Measurements from ENCODE around the gene NFKBIB. TPM values are rescaled to one million over a fixed set of nuclear protein-coding genes. Genes with fewer than 3 reads are reported as not detected.
"Not testable (repeated sequence)": the region's sequence is repeated elsewhere in the genome, so short reads cannot be mapped to it uniquely, and the experiment has no call there.

Gene NFKBIB
- total RNA-seq, 1 experiment from 2014 or later, result 45.4 TPM

DNA sequence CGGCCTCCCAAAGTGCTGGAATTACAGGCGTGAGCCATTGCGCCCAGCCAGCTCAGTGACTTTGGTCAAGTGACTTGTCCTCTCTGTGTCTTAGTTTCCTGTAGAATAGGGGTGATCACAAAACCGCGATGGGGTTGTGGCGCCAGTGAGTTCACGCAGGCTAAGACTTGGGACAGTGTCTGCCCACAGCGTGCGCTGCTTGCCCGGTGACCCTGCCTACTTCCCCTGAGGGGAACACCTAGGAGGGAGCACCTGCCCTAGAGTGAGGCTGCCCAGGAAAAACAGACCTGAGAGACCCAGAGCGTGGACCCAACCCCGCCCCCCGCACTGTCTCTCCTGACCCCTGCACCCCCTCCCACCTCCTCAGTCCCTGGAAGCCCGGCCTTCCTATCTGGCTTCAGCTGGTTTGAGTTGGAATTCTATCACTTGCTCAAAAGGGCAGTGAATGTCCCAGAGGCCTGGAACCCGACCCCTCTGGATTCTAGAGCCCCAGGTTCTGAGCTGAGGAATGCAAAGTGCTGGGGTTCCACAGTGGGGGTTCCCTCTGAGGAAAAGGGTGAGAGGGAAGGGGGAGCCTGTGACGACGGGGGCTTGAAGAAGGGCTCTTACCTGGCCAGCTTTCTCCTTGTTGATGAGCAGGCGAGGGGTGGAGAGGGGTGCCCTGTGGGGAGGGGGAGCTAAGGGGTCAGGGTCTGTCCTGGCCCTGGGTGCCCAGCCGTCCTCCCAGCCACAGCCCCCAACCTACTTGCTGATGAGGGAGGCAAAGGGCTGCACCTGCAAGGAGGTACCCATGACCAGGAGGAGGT is 19.5 kb upstream of the NFKBIB start:
- ChIA-PET CTCF (interaction anchor here (0.6 to 0.7 kb wide), 2 partner anchors 227 to 455 kb away, joined by 3 read pairs; no protein-coding TSS in a partner anchor), POLR2A (no interaction called here)
- no peak for DNase-seq (ENCODE audit: unreplicated experiment)

DNA sequence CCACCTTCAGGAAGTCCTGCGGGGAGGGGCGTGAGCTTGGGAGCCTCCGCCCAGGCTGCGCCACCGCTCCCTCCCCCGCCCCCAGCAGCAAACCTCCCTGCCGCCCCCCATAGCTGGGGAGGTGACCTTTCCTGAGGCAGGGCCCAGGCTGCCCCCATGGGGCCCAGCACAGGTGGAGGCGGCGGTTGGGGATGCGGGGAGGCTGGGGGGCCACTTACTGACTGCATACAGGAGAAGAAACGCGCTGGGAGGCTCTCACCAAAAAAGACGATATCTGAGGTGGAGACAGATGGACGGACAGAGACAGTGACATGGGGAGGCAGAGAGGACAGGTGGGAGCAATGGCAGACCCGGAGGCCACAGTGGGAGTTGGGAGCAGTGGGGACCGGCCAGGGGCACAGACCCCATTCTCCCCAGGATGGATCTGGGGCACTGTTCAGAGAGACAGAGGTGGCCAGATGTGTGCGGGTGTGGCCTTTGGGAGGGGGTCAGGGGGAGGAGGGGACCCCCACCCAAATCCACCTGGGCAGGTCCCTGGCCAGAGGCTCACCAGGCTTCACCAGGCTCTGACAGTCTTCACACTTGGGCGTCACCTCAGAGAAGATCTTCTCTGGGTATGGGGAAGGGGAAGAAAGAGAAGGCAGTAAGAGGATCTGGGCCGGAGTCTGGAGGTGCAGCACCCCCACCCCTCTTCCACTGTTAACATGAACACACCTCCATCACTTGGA is 18.7 kb upstream of the NFKBIB start:
- Mint-ChIP-seq H3K27me3 (ENCODE audit: insufficient read depth, unreplicated experiment) (no peaks in the 10 kb centered on the region), H3K4me3 (ENCODE audit: unreplicated experiment) (no peak overlapping the region), H3K36me3 (ENCODE audit: insufficient read depth, unreplicated experiment) (peaks cover 17% of the 10 kb centered on the region), H3K27ac (ENCODE audit: low read depth, unreplicated experiment) (no peak overlapping the region), H3K9me3 (ENCODE audit: unreplicated experiment) (no peaks in the 10 kb centered on the region), H3K4me1 (ENCODE audit: insufficient read depth, unreplicated experiment) (peaks cover 9% of the 10 kb centered on the region)
- ChIA-PET CTCF (interaction anchor here (0.6 to 1.4 kb wide), 4 partner anchors 20 to 456 kb away, joined by 3 to 6 read pairs (median 4); no protein-coding TSS in a partner anchor), POLR2A (no interaction called here)
- no peak for DNase-seq (ENCODE audit: unreplicated experiment)
- intact Hi-C loops (cut with micrococcal nuclease), result no loop called here
- TF ChIP-seq, protein P1, sequence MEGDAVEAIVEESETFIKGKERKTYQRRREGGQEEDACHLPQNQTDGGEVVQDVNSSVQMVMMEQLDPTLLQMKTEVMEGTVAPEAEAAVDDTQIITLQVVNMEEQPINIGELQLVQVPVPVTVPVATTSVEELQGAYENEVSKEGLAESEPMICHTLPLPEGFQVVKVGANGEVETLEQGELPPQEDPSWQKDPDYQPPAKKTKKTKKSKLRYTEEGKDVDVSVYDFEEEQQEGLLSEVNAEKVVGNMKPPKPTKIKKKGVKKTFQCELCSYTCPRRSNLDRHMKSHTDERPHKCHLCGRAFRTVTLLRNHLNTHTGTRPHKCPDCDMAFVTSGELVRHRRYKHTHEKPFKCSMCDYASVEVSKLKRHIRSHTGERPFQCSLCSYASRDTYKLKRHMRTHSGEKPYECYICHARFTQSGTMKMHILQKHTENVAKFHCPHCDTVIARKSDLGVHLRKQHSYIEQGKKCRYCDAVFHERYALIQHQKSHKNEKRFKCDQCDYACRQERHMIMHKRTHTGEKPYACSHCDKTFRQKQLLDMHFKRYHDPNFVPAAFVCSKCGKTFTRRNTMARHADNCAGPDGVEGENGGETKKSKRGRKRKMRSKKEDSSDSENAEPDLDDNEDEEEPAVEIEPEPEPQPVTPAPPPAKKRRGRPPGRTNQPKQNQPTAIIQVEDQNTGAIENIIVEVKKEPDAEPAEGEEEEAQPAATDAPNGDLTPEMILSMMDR (IDR thresholded peaks at IDR 0.05; ENCODE audit: unreplicated experiment), result no peak
- no TSS peak for BruUV-seq (replicated peaks)

More for the DNA sequence above, 19.5 kb upstream of the NFKBIB start:
- H3K36me3 Mint-ChIP-seq (ENCODE audit: insufficient read depth, unreplicated experiment), result peaks cover 12% of the 10 kb centered on the region
- intact Hi-C loops (cut with micrococcal nuclease), result no loop called here
- no peak overlapping the region for H3K27ac Mint-ChIP-seq (ENCODE audit: low read depth, unreplicated experiment)
- H3K4me3 Mint-ChIP-seq (ENCODE audit: unreplicated experiment), result no peak overlapping the region
- no TSS peak for BruUV-seq (replicated peaks)
- no peaks in the 10 kb centered on the region for H3K9me3 Mint-ChIP-seq (ENCODE audit: unreplicated experiment)
- H3K27me3 Mint-ChIP-seq (ENCODE audit: insufficient read depth, unreplicated experiment), result no peaks in the 10 kb centered on the region
- H3K4me1 Mint-ChIP-seq (ENCODE audit: insufficient read depth, unreplicated experiment), result peaks cover 9% of the 10 kb centered on the region
- TF ChIP-seq, protein P1 (IDR thresholded peaks at IDR 0.05; ENCODE audit: unreplicated experiment), result no peak

DNA sequence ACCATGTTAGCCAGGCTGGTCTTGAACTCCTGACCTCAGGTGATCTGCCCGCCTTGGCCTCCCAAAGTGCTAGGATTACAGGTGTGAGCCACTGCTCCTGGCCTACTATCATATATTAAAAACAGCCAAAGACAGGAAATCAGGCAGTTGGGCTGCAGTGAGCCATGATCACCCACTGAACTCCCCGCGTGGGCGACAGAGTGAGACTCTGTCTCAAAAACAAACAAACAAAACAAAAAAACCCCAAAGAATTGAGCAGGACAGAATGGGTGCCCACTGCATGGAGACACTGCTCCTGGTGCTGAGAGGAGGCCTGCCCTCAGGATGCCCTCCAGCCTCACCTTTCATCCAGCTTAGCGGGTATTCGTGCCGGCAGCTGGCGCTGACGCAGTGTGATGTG is 16.5 kb upstream of the NFKBIB start:
- peaks cover 33% of the 10 kb centered on the region for H3K36me3 Mint-ChIP-seq (ENCODE audit: insufficient read depth, unreplicated experiment)
- TF ChIP-seq, protein P1 (IDR thresholded peaks at IDR 0.05; ENCODE audit: unreplicated experiment), result no peak
- H3K27ac Mint-ChIP-seq (ENCODE audit: low read depth, unreplicated experiment), result no peak overlapping the region
- BruUV-seq (replicated peaks), result no TSS peak
- intact Hi-C loops (cut with micrococcal nuclease), result no loop called here
- ChIA-PET POLR2A (no interaction called here), CTCF (interaction anchor here (0.6 to 1.4 kb wide), 4 partner anchors 46 to 668 kb away, joined by 3 to 5 read pairs (median 4); no protein-coding TSS in a partner anchor)
- H3K4me3 Mint-ChIP-seq (ENCODE audit: unreplicated experiment), result no peak overlapping the region
- no peaks in the 10 kb centered on the region for H3K9me3 Mint-ChIP-seq (ENCODE audit: unreplicated experiment)
- H3K27me3 Mint-ChIP-seq (ENCODE audit: insufficient read depth, unreplicated experiment), result no peaks in the 10 kb centered on the region
- no peak for DNase-seq (ENCODE audit: unreplicated experiment)
- no peaks in the 10 kb centered on the region for H3K4me1 Mint-ChIP-seq (ENCODE audit: insufficient read depth, unreplicated experiment)

DNA sequence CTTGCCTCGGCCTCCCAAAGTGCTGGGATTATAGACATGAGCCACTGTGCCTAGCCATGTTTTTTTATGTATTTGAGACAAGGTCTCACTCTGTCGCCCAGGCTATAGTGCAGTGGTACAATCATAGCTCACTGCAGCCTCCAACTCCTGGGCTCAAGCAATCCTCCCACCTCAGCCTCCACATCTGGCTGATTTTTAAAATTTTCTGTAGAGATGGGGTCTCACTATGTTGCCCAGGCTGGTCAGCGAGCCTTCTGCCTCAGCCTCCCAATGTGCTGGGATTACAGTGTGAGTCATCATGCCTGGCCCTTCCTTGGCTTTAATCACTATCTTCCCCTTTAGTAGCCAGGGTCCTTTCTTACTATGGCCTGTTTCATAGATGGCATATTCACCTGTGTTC is 15.1 kb upstream of the NFKBIB start:
- H3K27me3 Mint-ChIP-seq (ENCODE audit: insufficient read depth, unreplicated experiment); H3K9me3 Mint-ChIP-seq (ENCODE audit: unreplicated experiment); POLR2A ChIA-PET; H3K27ac Mint-ChIP-seq (ENCODE audit: low read depth, unreplicated experiment); BruUV-seq (replicated peaks); DNase-seq (ENCODE audit: unreplicated experiment); intact Hi-C loops (cut with micrococcal nuclease); H3K4me1 Mint-ChIP-seq (ENCODE audit: insufficient read depth, unreplicated experiment); H3K4me3 Mint-ChIP-seq (ENCODE audit: unreplicated experiment): not testable (repeated sequence)
- CTCF ChIA-PET, result interaction anchor here (0.7 kb wide), 1 partner anchor 17 kb away, joined by 3 read pairs; no protein-coding TSS in a partner anchor
- H3K36me3 Mint-ChIP-seq (ENCODE audit: insufficient read depth, unreplicated experiment), result peaks cover 43% of the 10 kb centered on the region

Data from MCF 10A (cell line).